GM21528 (cell line): Measurements from ENCODE around the gene HCFC1.

Source experiments
- ATAC-seq: cut with Tn5 transposase; IDR thresholded peaks from one replicate; pipeline ENCODE4 v1.9.1; 2021; ENCODE audit warnings: mild to moderate bottlenecking, moderate library complexity; ENCODE audit not compliant: unreplicated experiment, low FRiP score

Gene HCFC1

GRCh38 chrX:153971450-153972367, at the start of gene HCFC1:
TSS of gene HCFC1 (minus strand) at chrX:153971818. CDS start at chrX:153970840, 978 bp downstream.
- ATAC-seq = peak; percentile 52

DNA sequence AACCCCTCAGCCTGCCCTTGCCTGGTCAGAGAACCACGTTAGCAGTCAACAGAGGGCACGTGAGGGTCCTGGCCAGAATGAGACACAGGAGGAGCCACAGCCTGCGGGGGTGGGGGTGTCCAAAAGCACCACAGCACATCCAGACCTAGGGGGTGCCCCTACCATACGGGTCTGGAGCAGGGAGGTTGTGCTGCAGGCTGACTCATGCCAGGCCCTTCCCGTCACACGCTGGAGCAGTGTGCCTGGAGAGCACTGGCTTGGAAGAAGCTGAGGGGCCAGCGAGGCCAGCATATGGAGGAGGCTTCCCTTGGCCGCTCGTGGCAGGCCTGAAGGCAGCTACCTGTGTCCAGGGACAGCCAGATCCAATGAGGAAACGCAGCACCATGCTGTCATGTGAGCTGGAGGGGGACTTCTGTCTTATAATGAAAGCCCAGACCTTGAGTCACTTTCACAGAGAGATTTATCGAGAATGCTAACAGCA, 49.6 kb upstream of the HCFC1 start:
- no peak for ATAC-seq

DNA sequence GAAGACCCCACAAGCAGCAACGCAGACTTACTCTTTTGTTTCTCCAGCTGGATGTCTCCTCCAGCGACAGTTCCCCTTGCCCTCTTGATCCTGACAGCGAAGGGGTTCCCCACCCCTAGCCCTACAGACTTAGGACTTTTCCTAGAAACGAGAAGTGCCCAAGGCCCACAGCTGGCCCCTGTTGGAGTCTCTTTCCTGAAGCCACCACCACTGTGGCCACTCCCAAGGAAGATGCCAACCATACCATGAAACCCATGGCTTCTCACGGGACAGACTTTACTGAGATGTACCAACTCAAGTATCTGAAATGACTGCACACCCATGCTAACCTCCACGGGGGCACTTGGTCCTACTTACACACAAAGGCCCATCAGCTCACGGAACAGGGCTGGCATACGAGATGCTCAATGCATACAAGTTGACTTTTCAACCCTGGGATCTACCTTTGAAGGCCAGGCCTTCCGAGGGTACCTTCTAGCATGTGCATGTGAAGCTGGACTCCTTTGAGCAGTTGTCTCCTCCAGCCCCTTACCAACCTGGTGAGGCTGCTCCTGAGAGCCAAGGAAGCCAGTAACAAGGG, 49.0 kb upstream of the HCFC1 start:
- ATAC-seq = no peak

GRCh38 chrX:154019633-154020528, 48.3 kb upstream of the HCFC1 start, which contains the start of gene IRAK1:
TSS of gene IRAK1 (minus strand) at chrX:154019902. CDS start at chrX:154019812, 90 bp downstream.
- ATAC-seq = peak; percentile 47

DNA sequence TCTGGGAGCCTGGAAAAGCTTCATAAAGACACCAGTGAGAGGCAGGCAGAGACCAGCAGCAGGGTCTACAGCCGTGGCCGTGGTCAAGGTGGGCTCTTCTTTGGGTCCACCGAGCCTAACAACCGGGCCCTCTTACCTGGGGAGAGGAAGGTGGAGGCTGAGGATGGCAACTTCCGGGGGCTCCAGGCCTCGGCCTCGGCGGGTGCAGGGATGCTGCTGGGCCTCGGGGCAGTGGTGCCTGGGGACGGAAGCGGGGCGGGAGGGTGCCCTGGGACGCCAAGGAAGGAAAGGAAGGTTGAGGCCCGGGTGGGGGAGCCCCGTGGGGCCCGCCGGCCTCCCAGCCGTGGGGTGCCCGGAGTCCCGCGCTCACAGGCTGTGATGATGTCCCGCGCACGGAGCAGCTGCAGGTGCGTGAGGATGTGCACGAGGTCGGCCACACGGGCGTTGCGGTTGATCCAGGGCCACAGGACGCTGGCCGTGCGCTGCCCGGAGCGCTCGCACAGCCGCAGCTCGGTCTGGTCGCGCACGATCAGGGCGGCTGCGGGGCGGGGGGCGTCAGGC, 47.5 kb upstream of the HCFC1 start:
- peak; percentile 8 for ATAC-seq

- ATAC-seq = no peak
Measured at GRCh38 chrX:154018518-154019060, 47.0 kb upstream of the HCFC1 start.

- no peak for ATAC-seq
Measured at GRCh38 chrX:154017766-154018517, 46.3 kb upstream of the HCFC1 start.

DNA sequence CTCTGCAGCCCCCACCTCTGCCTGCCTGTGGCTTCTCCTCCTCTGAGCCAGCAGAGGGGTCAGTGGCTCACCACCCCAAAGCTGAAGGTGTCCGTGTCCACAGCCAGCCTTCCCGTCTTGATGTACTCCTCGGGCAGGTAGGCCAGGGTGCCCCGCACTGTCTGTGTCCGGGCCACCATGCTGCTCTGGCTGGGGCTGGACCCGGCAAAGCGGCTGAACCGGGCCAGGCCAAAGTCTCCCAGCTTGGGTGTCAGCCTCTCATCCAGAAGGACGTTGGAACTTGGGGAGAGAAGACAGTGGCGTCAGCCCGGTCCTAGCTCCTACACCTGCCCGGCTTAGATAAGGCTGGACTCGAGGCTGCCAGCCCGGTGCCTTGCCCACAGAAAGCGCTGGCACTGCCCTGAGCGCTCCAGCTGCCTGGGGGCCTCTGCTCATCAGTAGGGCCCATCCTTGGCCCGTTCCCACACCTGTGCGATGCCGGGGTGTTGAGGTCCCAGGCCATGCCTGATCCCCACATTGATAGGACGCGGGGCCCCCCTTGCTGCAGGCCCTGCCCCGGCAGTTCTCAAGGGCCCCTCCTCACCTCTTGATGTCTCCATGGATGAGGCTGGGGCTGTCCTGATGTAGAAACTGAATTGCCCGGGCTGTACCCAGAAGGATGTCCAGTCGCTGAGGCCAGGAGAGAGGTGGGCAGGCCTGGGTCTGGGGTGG, 44.9 kb upstream of the HCFC1 start:
- no peak for ATAC-seq

DNA sequence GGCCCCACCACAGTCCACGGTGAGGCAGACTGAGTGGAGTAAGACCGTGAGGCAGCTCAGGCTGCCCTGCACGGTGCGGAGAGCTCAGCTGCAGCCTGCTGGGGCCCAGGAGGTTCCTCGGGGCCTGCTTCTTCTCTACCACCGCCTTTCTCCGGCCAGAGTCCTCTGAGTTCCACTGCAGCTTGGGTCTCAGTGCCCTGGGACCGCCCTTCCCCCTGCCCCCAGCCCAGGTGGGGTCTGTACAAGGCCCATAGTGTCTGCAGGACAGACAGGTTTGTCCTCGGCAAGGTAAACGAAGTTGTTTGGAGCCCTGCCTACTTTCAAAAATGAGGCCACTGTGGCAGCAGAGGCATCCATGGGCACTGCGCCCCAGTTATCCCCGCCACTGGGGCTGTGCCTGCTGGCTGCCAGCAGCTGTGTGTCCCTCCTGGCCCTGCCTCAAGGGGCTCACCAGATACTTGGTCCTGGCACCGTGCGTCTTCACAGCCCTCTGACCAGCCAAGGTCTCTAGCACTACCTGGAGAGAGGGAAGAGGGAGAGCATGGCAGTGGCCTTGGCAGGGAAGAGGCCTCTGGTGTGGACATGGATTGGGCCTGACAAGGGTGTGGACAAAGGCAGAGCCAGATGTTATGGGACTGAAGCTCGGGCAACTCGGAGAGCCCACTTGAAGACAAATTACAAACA, 44.1 kb upstream of the HCFC1 start:
- ATAC-seq = no peak

- ATAC-seq = no peak
Measured at GRCh38 chrX:154014429-154015380, 43.1 kb upstream of the HCFC1 start.

GRCh38 chrX:154013614-154014360, 42.2 kb upstream of the HCFC1 start:
- no peak for ATAC-seq

- ATAC-seq = no peak
Measured at GRCh38 chrX:154013001-154013421, 41.4 kb upstream of the HCFC1 start.

GRCh38 chrX:154012336-154012991, 40.8 kb upstream of the HCFC1 start:
- ATAC-seq = no peak

GRCh38 chrX:154011376-154012335, 40.0 kb upstream of the HCFC1 start:
- no peak for ATAC-seq
